Peyer's patch (tissue), 4 donors: ENCODE measurements around the gene SPAG16. TPM values are rescaled to one million over a fixed set of nuclear protein-coding genes. Genes with fewer than 3 reads are reported as not detected.
"Not testable (repeated sequence)": the region's sequence is repeated elsewhere in the genome, so short reads cannot be mapped to it uniquely, and the experiment has no call there.

Source experiments
- DNase-seq, 3 donors: peaks; one replicate each; pipeline ENCODE4 v3.0.0-alpha.2; 2017 to 2019
- H3K27ac ChIP-seq, 4 donors: fragments of 200-600 bp; sonication (generic); one replicate each; pipeline ENCODE4 v1.5.1; 2016 to 2019
- H3K27me3 ChIP-seq, 2 donors: fragments of 200-600 bp; sonication (generic); one replicate each; pipeline ENCODE4 v1.5.1; 2019
- H3K36me3 ChIP-seq, 3 donors: fragments of 200-600 bp; sonication (generic); one replicate each; pipeline ENCODE4 v1.5.1; 2016 to 2019
- H3K4me1 ChIP-seq, 4 donors: fragments of 200-600 bp; sonication (generic); one replicate each; pipeline ENCODE4 v1.5.1; 2016 to 2019
- H3K4me3 ChIP-seq, 4 donors: fragments of 200-600 bp; sonication (generic); 1 replicate in 3 of 4; 2 replicates in 1 of 4; pipeline ENCODE4 v1.5.1; 2016 to 2019; ENCODE audit warnings: mild to moderate bottlenecking in 1 of 4
- H3K9me3 ChIP-seq, 4 donors: fragments of 200-600 bp; sonication (generic); one replicate each; pipeline ENCODE4 v1.5.1; 2016 to 2019; ENCODE audit warnings: mild to moderate bottlenecking in 1 of 4
- POLR2A ChIP-seq, 2 donors: fragments of 450-650 bp; IDR thresholded peaks; one replicate each; pipeline ENCODE4 v1.5.1; 2017; ENCODE audit warnings: antibody characterized with exemption in 2 of 2, mild to moderate bottlenecking in 2 of 2, moderate library complexity in 2 of 2
- total RNA-seq, 4 donors: library from RNA; depleted of rRNA; stranded (reverse); fragments of >200 nt; gene quantifications; one replicate each; pipeline ENCODE4 v1.1.0, GENCODE V29; 2016
- TF ChIP-seq, protein P1 (sequence below), 6 experiments: fragments of 450-650 bp in 4 of 6; fragments of 200-600 bp in 2 of 6; sonication (generic) in 1 of 6; IDR thresholded peaks; one replicate each; pipeline ENCODE4 v1.5.1; 2017 to 2019; ENCODE audit warnings: antibody characterized with exemption in 6 of 6, mild to moderate bottlenecking in 3 of 6, moderate library complexity in 1 of 6

SPAG16 gene
- total RNA-seq, 4 donors from 2014 or later = 5.5 to 43.7 (median 10.0) TPM

DNA sequence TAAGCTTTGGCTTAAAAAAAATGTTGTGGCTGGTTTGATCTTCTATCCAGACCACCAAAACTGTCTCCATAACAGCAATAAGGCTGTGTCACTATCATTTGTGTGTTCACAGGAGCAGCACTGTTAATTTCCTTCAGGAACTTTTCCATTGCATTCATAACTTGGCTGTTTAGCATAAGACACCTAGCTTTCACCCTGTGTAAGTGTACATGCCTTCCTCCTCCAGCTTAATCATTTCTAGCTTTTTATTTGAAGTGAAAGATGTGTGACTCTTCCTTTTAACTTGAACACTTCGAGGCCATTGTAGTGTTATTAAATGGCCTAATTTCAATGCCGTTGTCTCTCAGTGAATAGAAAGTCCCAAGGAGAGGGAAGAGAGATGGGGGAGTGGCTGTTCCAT lies 773.7 kb downstream of the SPAG16 start:
- Histone ChIP-seq H3K9me3 (no peaks in the 10 kb centered on the region), H3K4me1 (no peaks in the 10 kb centered on the region), H3K4me3 (no peak overlapping the region), H3K36me3 (no peaks in the 10 kb centered on the region), H3K27ac (no peak overlapping the region), H3K27me3 (no peaks in the 10 kb centered on the region)
- TF ChIP-seq, protein P1, sequence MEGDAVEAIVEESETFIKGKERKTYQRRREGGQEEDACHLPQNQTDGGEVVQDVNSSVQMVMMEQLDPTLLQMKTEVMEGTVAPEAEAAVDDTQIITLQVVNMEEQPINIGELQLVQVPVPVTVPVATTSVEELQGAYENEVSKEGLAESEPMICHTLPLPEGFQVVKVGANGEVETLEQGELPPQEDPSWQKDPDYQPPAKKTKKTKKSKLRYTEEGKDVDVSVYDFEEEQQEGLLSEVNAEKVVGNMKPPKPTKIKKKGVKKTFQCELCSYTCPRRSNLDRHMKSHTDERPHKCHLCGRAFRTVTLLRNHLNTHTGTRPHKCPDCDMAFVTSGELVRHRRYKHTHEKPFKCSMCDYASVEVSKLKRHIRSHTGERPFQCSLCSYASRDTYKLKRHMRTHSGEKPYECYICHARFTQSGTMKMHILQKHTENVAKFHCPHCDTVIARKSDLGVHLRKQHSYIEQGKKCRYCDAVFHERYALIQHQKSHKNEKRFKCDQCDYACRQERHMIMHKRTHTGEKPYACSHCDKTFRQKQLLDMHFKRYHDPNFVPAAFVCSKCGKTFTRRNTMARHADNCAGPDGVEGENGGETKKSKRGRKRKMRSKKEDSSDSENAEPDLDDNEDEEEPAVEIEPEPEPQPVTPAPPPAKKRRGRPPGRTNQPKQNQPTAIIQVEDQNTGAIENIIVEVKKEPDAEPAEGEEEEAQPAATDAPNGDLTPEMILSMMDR (IDR thresholded peaks at IDR 0.05) = no peak
- TF ChIP-seq POLR2A (IDR thresholded peaks at IDR 0.05) = no peak
- DNase-seq = no peak

DNA sequence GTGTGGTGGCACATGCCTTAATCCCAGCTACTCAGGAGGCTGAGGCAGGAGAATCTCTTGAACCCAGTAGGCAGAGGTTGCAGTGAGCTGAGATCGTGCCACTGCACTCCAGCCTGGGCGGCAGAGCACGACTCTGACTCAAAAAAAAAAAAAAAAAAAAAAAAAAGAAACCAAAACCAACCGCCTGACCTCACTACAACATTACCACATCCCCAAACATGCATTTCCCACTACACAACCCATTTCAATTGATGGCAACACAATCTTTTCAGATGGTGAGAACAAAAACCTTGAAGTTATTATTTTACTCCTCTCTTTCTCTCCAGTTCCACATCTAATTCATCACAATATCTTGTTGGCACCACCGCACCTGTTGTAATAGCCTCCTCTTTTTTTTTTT lies 778.0 kb downstream of the SPAG16 start:
- H3K27me3 ChIP-seq, DNase-seq, H3K36me3 ChIP-seq, H3K4me1 ChIP-seq, H3K4me3 ChIP-seq, H3K9me3 ChIP-seq, H3K27ac ChIP-seq: not testable (repeated sequence)

DNA sequence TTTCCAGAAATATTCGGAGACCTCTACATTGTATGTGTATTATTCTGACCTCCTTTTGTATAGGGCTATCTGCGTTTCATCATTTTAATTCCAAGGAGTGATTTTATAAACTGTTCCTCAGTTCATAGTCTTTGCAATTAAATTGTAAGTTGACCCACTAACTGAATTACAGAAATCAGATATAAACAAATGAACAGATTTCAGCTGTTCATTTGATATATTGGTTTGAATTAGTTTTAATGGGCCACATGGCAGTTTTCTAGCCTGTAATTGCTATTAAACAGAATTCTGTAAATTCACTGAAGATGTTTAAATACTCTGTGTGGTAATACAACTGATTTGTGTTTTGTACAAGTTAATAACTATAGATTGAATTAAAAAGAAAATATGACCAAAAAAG lies 780.2 kb downstream of the SPAG16 start:
- Histone ChIP-seq H3K27me3 (no peaks in the 10 kb centered on the region), H3K27ac (no peak overlapping the region), H3K36me3 (no peaks in the 10 kb centered on the region)

DNA sequence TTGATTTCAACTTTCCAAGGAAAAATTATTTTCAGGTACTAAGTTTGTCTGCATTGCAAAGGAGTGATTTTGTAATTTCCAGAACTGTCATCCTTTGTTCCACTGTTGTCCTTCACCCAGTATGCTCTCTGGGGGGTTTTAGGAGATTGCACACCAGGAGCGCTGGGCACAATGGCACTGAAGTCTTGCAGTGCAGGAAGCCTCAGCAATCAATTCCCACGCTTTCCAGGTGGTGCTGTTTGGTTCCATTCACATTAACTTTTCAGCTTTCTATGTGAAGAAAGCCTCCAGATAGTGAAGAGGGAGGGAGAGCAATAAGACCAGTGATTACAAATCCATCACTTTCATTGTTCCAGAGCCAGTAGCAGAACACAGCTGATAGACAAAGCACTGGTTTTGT lies 782.6 kb downstream of the SPAG16 start:
- TF ChIP-seq POLR2A (IDR thresholded peaks at IDR 0.05) = no peak
- TF ChIP-seq, protein P1 (IDR thresholded peaks at IDR 0.05) = no peak

More for the DNA sequence above, 780.2 kb downstream of the SPAG16 start:
- DNase-seq = no peak
- H3K9me3 ChIP-seq = no peaks in the 10 kb centered on the region
- no peak overlapping the region for H3K4me3 ChIP-seq
- H3K4me1 ChIP-seq = no peaks in the 10 kb centered on the region
- TF ChIP-seq, protein P1 (IDR thresholded peaks at IDR 0.05) = no peak
- no peak for TF ChIP-seq POLR2A (IDR thresholded peaks at IDR 0.05)

DNA sequence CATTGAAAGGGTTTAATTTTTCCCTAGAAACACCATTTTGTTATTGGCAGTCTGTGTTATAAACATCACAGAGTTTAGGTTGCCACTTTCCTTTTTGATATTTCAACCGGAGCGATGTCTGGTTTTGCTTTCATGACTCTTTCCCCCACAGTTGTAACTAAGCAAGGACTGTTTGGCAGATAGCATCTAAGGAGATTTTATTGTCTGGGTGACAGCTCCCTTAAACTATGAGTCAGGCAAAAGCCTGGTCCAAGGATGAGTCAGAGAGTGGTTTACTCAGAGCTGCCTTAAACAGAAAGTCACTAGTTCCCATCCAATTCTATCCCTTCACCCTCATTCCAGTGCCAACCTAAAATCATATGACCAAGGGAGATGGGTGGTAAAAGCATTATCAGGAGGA lies 785.0 kb downstream of the SPAG16 start:
- Histone ChIP-seq H3K27ac (no peak overlapping the region), H3K27me3 (no peaks in the 10 kb centered on the region), H3K4me1 (no peaks in the 10 kb centered on the region), H3K4me3 (no peak overlapping the region), H3K36me3 (no peaks in the 10 kb centered on the region), H3K9me3 (no peaks in the 10 kb centered on the region)
- no peak for DNase-seq
- TF ChIP-seq POLR2A (IDR thresholded peaks at IDR 0.05) = no peak
- TF ChIP-seq, protein P1 (IDR thresholded peaks at IDR 0.05) = no peak

More for the DNA sequence above, 782.6 kb downstream of the SPAG16 start:
- Histone ChIP-seq H3K27me3 (no peaks in the 10 kb centered on the region), H3K9me3 (no peaks in the 10 kb centered on the region), H3K27ac (no peak overlapping the region), H3K36me3 (no peaks in the 10 kb centered on the region), H3K4me1 (no peaks in the 10 kb centered on the region), H3K4me3 (no peak overlapping the region)
- no peak for DNase-seq

DNA sequence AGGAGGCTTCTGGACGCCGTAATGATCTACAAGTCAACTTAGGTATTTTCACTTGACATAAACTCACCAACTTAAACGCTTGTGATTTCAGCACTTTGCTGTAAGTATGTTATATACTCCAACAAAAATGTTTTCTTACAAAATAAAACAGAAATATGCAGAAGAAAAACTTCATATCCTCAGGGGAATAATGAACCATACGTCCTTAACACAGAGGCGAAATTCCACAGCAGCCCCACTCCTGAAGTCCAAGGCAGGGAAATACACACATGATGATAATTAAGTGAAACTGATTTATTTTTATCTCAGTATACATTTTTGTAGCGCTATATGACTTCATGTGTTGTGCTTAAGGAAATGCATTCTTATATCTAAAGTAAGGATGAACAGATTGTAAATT lies 791.2 kb downstream of the SPAG16 start:
- no peak overlapping the region for H3K4me3 ChIP-seq
- DNase-seq = no peak

More for the DNA sequence above, 791.2 kb downstream of the SPAG16 start:
- Histone ChIP-seq H3K4me1 (no peaks in the 10 kb centered on the region), H3K27ac (no peak overlapping the region), H3K9me3 (no peaks in the 10 kb centered on the region), H3K36me3 (no peaks in the 10 kb centered on the region), H3K27me3 (no peaks in the 10 kb centered on the region)
- TF ChIP-seq POLR2A (IDR thresholded peaks at IDR 0.05) = no peak
- TF ChIP-seq, protein P1 (IDR thresholded peaks at IDR 0.05) = no peak
